GM06990 (cell line): Measurements from ENCODE around the gene FAM180B.

Experiments
- DNase-seq: peaks from one replicate; pipeline ENCODE4 v3.0.0-alpha.2; 2011; ENCODE audit not compliant: insufficient read length; ENCODE audit errors: extremely low read depth
- H3K27me3 ChIP-seq: replicated peaks from 2 replicates; pipeline ENCODE4 v1.6.0; 2011; ENCODE audit warnings: low read length; ENCODE audit not compliant: control insufficient read depth, insufficient read depth
- H3K36me3 ChIP-seq: 2 replicates; pipeline ENCODE4 v1.5.1; 2011; ENCODE audit warnings: low read length; ENCODE audit not compliant: control insufficient read depth, insufficient read depth
- H3K4me3 ChIP-seq: replicated peaks from 2 replicates; pipeline ENCODE4 v1.5.1; 2011; ENCODE audit warnings: low read depth, mild to moderate bottlenecking, control low read depth, low read length
- CTCF ChIP-seq: IDR thresholded peaks from 2 replicates; pipeline ENCODE4 v1.5.1; 2011; ENCODE audit warnings: low read length, control low read depth, mild to moderate bottlenecking, inconsistent platforms; ENCODE audit not compliant: insufficient read depth, poor library complexity, severe bottlenecking

FAM180B gene

DNA sequence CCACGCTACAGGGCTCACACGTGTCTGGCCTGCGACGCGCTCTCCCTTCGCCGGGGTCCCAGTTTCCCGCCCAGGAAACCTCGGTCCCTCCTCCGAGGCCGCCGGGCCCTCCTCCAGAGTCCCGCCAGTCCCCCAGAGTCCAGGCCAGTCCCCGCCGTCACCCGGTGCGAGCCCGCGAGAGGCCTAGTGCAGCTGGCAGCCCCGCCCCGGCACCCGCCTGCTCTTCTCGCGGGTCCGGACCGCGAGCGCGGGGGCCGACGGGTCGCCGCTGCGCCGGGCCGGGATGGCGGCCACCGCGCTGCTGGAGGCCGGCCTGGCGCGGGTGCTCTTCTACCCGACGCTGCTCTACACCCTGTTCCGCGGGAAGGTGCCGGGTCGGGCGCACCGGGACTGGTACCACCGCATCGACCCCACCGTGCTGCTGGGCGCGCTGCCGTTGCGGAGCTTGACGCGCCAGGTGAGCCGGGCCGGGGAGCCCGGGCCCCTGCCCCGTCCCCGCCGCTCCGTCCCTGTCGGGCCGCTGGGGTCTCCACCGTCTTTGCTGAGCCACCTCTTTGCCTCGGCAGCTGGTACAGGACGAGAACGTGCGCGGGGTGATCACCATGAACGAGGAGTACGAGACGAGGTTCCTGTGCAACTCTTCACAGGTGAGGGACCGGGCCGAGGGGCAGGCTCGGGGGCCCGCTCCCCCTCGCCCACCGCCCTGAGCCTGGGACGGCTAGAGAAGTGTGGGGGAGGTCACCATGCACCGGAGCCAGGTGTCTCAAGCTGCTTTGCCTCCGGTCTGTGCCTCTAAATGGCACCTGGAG is 20.9 kb upstream of the FAM180B start, which contains the start of gene PTPMT1:
TSS of gene PTPMT1 (plus strand) at position 260 of the 809 bp plus-strand sequence. CDS start at position 284, 24 bp downstream.
- H3K27me3 ChIP-seq: no peaks in the 10 kb centered on the region

GRCh38 chr11:47566149-47566698 is 20.3 kb upstream of the FAM180B start:
- peaks cover 7% of the 10 kb centered on the region for H3K36me3 ChIP-seq
- no peaks in the 10 kb centered on the region for H3K27me3 ChIP-seq
- no peak for DNase-seq
- TF ChIP-seq CTCF: no peak
- peak overlapping the region; percentile 97 for H3K4me3 ChIP-seq

More for the DNA sequence above, 20.9 kb upstream of the FAM180B start, which contains the start of gene PTPMT1:
- peak within 1 kb of the TSS; percentile 97 for H3K4me3 ChIP-seq
- H3K36me3 ChIP-seq: peaks cover 5% of the 10 kb centered on the region
- peak; percentile 87 for DNase-seq
- TF ChIP-seq CTCF: no peak

DNA sequence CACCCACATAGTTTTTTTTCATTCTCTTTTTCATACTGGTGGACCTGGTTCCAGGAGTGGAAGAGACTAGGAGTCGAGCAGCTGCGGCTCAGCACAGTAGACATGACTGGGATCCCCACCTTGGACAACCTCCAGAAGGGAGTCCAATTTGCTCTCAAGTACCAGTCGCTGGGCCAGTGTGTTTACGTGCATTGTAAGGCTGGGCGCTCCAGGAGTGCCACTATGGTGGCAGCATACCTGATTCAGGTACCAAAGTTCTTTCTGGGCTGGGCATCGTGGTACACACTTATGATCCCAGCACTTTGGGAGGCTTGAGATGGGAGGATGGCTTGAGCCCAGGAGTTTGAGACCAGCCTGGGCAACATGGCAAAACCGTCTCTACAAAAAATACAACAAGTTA is 16.8 kb upstream of the FAM180B start:
- H3K4me3 ChIP-seq: no peak overlapping the region
- peaks cover 17% of the 10 kb centered on the region for H3K36me3 ChIP-seq
- no peak for TF ChIP-seq CTCF
- no peaks in the 10 kb centered on the region for H3K27me3 ChIP-seq
- DNase-seq: no peak

GRCh38 chr11:47570651-47571356 is 15.7 kb upstream of the FAM180B start:
- H3K36me3 ChIP-seq: peaks cover 18% of the 10 kb centered on the region
- TF ChIP-seq CTCF: no peak
- DNase-seq: no peak

DNA sequence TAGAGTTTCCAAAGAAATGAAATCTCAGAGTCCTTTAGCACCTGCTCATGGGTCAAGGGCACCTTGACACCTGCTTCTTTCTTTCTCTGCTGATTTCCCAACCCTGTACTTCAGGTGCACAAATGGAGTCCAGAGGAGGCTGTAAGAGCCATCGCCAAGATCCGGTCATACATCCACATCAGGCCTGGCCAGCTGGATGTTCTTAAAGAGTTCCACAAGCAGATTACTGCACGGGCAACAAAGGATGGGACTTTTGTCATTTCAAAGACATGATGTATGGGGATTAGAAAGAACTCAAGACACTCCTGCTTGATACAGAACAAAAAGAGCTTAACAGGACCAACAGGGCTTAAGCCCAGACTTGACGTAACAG is 15.1 kb upstream of the FAM180B start:
- Histone ChIP-seq H3K4me3 (no peak overlapping the region), H3K27me3 (no peaks in the 10 kb centered on the region), H3K36me3 (peaks cover 19% of the 10 kb centered on the region)
- TF ChIP-seq CTCF: no peak
- DNase-seq: no peak

More at GRCh38 chr11:47570651-47571356, 15.7 kb upstream of the FAM180B start:
- Histone ChIP-seq H3K27me3 (no peaks in the 10 kb centered on the region), H3K4me3 (no peak overlapping the region)
